Tibial nerve (tissue), 4 donors: ENCODE measurements around the gene HPCA. TPM values are rescaled to one million over a fixed set of nuclear protein-coding genes. Genes with fewer than 3 reads are reported as not detected.

ENCODE experiments used
- DNase-seq, 2 donors: peaks; one replicate each; pipeline ENCODE4 v3.0.0-alpha.2; 2019; ENCODE audit warnings: low spot score in 2 of 2
- H3K27ac ChIP-seq, 4 donors: fragments of 200-600 bp; sonication (generic) in 3 of 4; one replicate each; pipeline ENCODE4 v1.5.1; 2017 to 2019; ENCODE audit warnings: mild to moderate bottlenecking in 1 of 4
- H3K27me3 ChIP-seq, 2 donors: fragments of 200-600 bp; sonication (generic) in 1 of 2; one replicate each; pipeline versions ENCODE4 v1.5.1 to v1.6.0; 2017 to 2019
- H3K36me3 ChIP-seq, 3 donors: fragments of 200-600 bp; sonication (generic); one replicate each; pipeline ENCODE4 v1.5.1; 2018 to 2019
- H3K4me1 ChIP-seq, 4 donors: fragments of 200-600 bp; sonication (generic) in 3 of 4; one replicate each; pipeline ENCODE4 v1.5.1; 2017 to 2019
- H3K4me3 ChIP-seq, 4 donors: fragments of 200-600 bp; sonication (generic) in 3 of 4; one replicate each; pipeline ENCODE4 v1.5.1; 2017 to 2019; ENCODE audit warnings: mild to moderate bottlenecking in 1 of 4, moderate library complexity in 1 of 4
- H3K9me3 ChIP-seq, 4 donors: fragments of 200-600 bp; sonication (generic) in 3 of 4; one replicate each; pipeline ENCODE4 v1.5.1; 2017 to 2019
- CTCF ChIP-seq, 5 experiments: fragments of 200-600 bp in 3 of 5; fragments of 450-650 bp in 2 of 5; sonication (generic) in 3 of 5; IDR thresholded peaks; one replicate each; pipeline ENCODE4 v1.5.1; 2016 to 2019; ENCODE audit warnings: antibody characterized with exemption in 5 of 5, mild to moderate bottlenecking in 3 of 5, moderate library complexity in 2 of 5
- EP300 ChIP-seq, 2 donors: sonication (generic); formaldehyde crosslinking; IDR thresholded peaks; one replicate each; pipeline ENCODE4 v1.6.1; 2017; ENCODE audit warnings: antibody characterized with exemption in 2 of 2, mild to moderate bottlenecking in 1 of 2
- POLR2A ChIP-seq, 2 donors: fragments of 450-650 bp; IDR thresholded peaks; one replicate each; pipeline ENCODE4 v1.6.1; 2017; ENCODE audit warnings: antibody characterized with exemption in 2 of 2, mild to moderate bottlenecking in 2 of 2, moderate library complexity in 2 of 2
- WGBS, 2 donors: methylation state at CpG; one replicate each; pipeline ENCODE4 v1.1.5; 2018; 5-methylcytosine and 5-hydroxymethylcytosine counted together
- total RNA-seq, 4 donors: library from RNA; depleted of rRNA; stranded (reverse); fragments of >200 nt; gene quantifications; one replicate each; pipeline ENCODE4 v1.1.0, GENCODE V29; 2016

HPCA gene
- total RNA-seq, 4 donors from 2014 or later: not detected

- DNase-seq: no peak
- Histone ChIP-seq H3K27me3 (peaks cover 0 to 31% of the 10 kb centered on the region in 2 donors), H3K27ac (no peak overlapping the region), H3K4me1 (peaks cover 0 to 17% (median 12%) of the 10 kb centered on the region in 4 donors), H3K4me3 (no peak overlapping the region), H3K36me3 (no peaks in the 10 kb centered on the region), H3K9me3 (no peaks in the 10 kb centered on the region)
- WGBS, 2 donors: 80 to 89% methylated on average over 6 of the region's 6 CpGs
- TF ChIP-seq CTCF (IDR thresholded peaks at IDR 0.05): no peak
- no peak for TF ChIP-seq EP300 (IDR thresholded peaks at IDR 0.05)
- no peak for TF ChIP-seq POLR2A (IDR thresholded peaks at IDR 0.05)
Measured at GRCh38 chr1:32926562-32926961, 40.3 kb downstream of the HPCA start.

- Histone ChIP-seq H3K27me3 (peaks cover 0 to 25% of the 10 kb centered on the region in 2 donors), H3K36me3 (no peaks in the 10 kb centered on the region), H3K4me3 (no peak overlapping the region), H3K9me3 (no peaks in the 10 kb centered on the region), H3K4me1 (peaks cover 0 to 17% (median 12%) of the 10 kb centered on the region in 4 donors), H3K27ac (no peak overlapping the region)
- WGBS, 2 donors: 87 to 93% methylated on average over 2 of the region's 2 CpGs
- TF ChIP-seq POLR2A (IDR thresholded peaks at IDR 0.05) (no peak), EP300 (IDR thresholded peaks at IDR 0.05) (no peak), CTCF (IDR thresholded peaks at IDR 0.05) (no peak)
- DNase-seq: no peak
Measured at GRCh38 chr1:32927441-32927840, 41.1 kb downstream of the HPCA start.

GRCh38 chr1:32928285-32928684 is 42.0 kb downstream of the HPCA start:
- TF ChIP-seq CTCF (IDR thresholded peaks at IDR 0.05): no peak
- no peak for TF ChIP-seq POLR2A (IDR thresholded peaks at IDR 0.05)
- TF ChIP-seq EP300 (IDR thresholded peaks at IDR 0.05): no peak
- H3K36me3 ChIP-seq: no peaks in the 10 kb centered on the region
- H3K9me3 ChIP-seq: no peaks in the 10 kb centered on the region
- 85 to 88% methylated on average over 2 of the region's 2 CpGs for WGBS, 2 donors
- peaks cover 0 to 20% (median 12%) of the 10 kb centered on the region in 4 donors for H3K4me1 ChIP-seq
- H3K4me3 ChIP-seq: no peak overlapping the region
- no peak for DNase-seq
- H3K27ac ChIP-seq: no peak overlapping the region
- H3K27me3 ChIP-seq: peaks cover 0 to 25% of the 10 kb centered on the region in 2 donors

GRCh38 chr1:32928715-32929114 is 42.4 kb downstream of the HPCA start:
- H3K9me3 ChIP-seq: no peaks in the 10 kb centered on the region
- peaks cover 0 to 24% (median 12%) of the 10 kb centered on the region in 4 donors for H3K4me1 ChIP-seq
- no peak overlapping the region for H3K27ac ChIP-seq
- WGBS, 2 donors: 81 to 83% methylated on average over 8 of the region's 8 CpGs
- TF ChIP-seq POLR2A (IDR thresholded peaks at IDR 0.05) (no peak), CTCF (IDR thresholded peaks at IDR 0.05) (no peak), EP300 (IDR thresholded peaks at IDR 0.05) (no peak)
- no peak overlapping the region for H3K4me3 ChIP-seq
- no peaks in the 10 kb centered on the region for H3K36me3 ChIP-seq
- DNase-seq: no peak
- peaks cover 0 to 23% of the 10 kb centered on the region in 2 donors for H3K27me3 ChIP-seq

GRCh38 chr1:32929366-32929765 is 43.1 kb downstream of the HPCA start:
- H3K4me3 ChIP-seq: no peak overlapping the region
- H3K4me1 ChIP-seq: peaks cover 0 to 30% (median 12%) of the 10 kb centered on the region in 4 donors
- H3K9me3 ChIP-seq: no peaks in the 10 kb centered on the region
- no peak for DNase-seq
- WGBS, 2 donors: 49 to 53% methylated on average over 2 of the region's 2 CpGs
- H3K36me3 ChIP-seq: no peaks in the 10 kb centered on the region
- peaks cover 0 to 17% of the 10 kb centered on the region in 2 donors for H3K27me3 ChIP-seq
- TF ChIP-seq CTCF (IDR thresholded peaks at IDR 0.05) (no peak), POLR2A (IDR thresholded peaks at IDR 0.05) (no peak), EP300 (IDR thresholded peaks at IDR 0.05) (no peak)
- H3K27ac ChIP-seq: no peak overlapping the region
